WI38 (cell line): Measurements from ENCODE around the gene MYLK.

Source experiments
- H3K4me3 ChIP-seq: 2 replicates; pipeline ENCODE4 v1.5.1; 2011; ENCODE audit warnings: low read depth, mild to moderate bottlenecking, control low read depth, low read length
- CTCF ChIP-seq: IDR thresholded peaks from 2 replicates; pipeline ENCODE4 v1.5.1; 2012; ENCODE audit warnings: low read depth, mild to moderate bottlenecking, control low read depth, low read length

The MYLK gene

GRCh38 chr3:123831420-123831819, 52.7 kb downstream of the MYLK start:
- TF ChIP-seq CTCF = no peak
- no peak overlapping the region for H3K4me3 ChIP-seq

GRCh38 chr3:123821920-123822319, 62.2 kb downstream of the MYLK start:
- TF ChIP-seq CTCF = no peak
- H3K4me3 ChIP-seq = no peak overlapping the region

- no peak for TF ChIP-seq CTCF
- no peak overlapping the region for H3K4me3 ChIP-seq
Observed at GRCh38 chr3:123819949-123820348, 64.2 kb downstream of the MYLK start.

GRCh38 chr3:123818921-123819429, 65.2 kb downstream of the MYLK start:
- no peak for TF ChIP-seq CTCF
- no peak overlapping the region for H3K4me3 ChIP-seq

- no peak overlapping the region for H3K4me3 ChIP-seq
- TF ChIP-seq CTCF = no peak
Observed at GRCh38 chr3:123818324-123818920, 65.7 kb downstream of the MYLK start.

GRCh38 chr3:123817413-123817812, 66.7 kb downstream of the MYLK start:
- no peak overlapping the region for H3K4me3 ChIP-seq
- no peak for TF ChIP-seq CTCF

- TF ChIP-seq CTCF = no peak
- no peak overlapping the region for H3K4me3 ChIP-seq
Observed at GRCh38 chr3:123816673-123817207, 67.4 kb downstream of the MYLK start.
